Glutamatergic neuron (in vitro differentiated cells): ENCODE measurements around the gene AFF1. TPM values are rescaled to one million over a fixed set of nuclear protein-coding genes. Genes with fewer than 3 reads are reported as not detected.

Experiments used
- DNase-seq: peaks from one replicate; pipeline ENCODE4 v3.0.0; 2022
- H3K27ac Mint-ChIP-seq: one replicate; pipeline ENCODE4 v1.8.0; 2020; ENCODE audit warnings: mild to moderate bottlenecking, mixed read lengths, inconsistent platforms; ENCODE audit not compliant: unreplicated experiment
- H3K27me3 Mint-ChIP-seq: one replicate; pipeline ENCODE4 v1.8.0; 2020; ENCODE audit warnings: mild to moderate bottlenecking, moderate library complexity, mixed read lengths, inconsistent platforms; ENCODE audit not compliant: unreplicated experiment
- H3K36me3 Mint-ChIP-seq: one replicate; pipeline ENCODE4 v1.8.0; 2020; ENCODE audit warnings: mild to moderate bottlenecking, mixed read lengths, inconsistent platforms; ENCODE audit not compliant: unreplicated experiment
- H3K4me1 Mint-ChIP-seq: one replicate; pipeline ENCODE4 v1.8.0; 2020; ENCODE audit warnings: mild to moderate bottlenecking, low read depth, mixed read lengths, inconsistent platforms; ENCODE audit not compliant: unreplicated experiment
- H3K4me3 Mint-ChIP-seq: one replicate; pipeline ENCODE4 v1.8.0; 2020; ENCODE audit warnings: mild to moderate bottlenecking, mixed read lengths, inconsistent platforms; ENCODE audit not compliant: unreplicated experiment
- H3K9me3 Mint-ChIP-seq: one replicate; pipeline ENCODE4 v1.8.0; 2020; ENCODE audit warnings: mild to moderate bottlenecking, moderate library complexity, mixed read lengths, inconsistent platforms; ENCODE audit not compliant: unreplicated experiment
- total RNA-seq: library from RNA; stranded (reverse); fragmentation: NEBNext Ultra II Directional; extraction: Animal tissue kit (Norgen Biotek cat#: 25700); gene quantifications from one replicate; pipeline ENCODE4 v1.2.1, GENCODE V29; 2021; ENCODE audit not compliant: unreplicated experiment
- TF ChIP-seq, protein P1 (sequence below): fragments of 200-600 bp; sonication (generic); IDR thresholded peaks from one replicate; pipeline ENCODE4 v1.5.0; 2021; ENCODE audit not compliant: partially characterized antibody, unreplicated experiment

AFF1 gene
- total RNA-seq, 1 donor from 2014 or later = 42.5 TPM

DNA sequence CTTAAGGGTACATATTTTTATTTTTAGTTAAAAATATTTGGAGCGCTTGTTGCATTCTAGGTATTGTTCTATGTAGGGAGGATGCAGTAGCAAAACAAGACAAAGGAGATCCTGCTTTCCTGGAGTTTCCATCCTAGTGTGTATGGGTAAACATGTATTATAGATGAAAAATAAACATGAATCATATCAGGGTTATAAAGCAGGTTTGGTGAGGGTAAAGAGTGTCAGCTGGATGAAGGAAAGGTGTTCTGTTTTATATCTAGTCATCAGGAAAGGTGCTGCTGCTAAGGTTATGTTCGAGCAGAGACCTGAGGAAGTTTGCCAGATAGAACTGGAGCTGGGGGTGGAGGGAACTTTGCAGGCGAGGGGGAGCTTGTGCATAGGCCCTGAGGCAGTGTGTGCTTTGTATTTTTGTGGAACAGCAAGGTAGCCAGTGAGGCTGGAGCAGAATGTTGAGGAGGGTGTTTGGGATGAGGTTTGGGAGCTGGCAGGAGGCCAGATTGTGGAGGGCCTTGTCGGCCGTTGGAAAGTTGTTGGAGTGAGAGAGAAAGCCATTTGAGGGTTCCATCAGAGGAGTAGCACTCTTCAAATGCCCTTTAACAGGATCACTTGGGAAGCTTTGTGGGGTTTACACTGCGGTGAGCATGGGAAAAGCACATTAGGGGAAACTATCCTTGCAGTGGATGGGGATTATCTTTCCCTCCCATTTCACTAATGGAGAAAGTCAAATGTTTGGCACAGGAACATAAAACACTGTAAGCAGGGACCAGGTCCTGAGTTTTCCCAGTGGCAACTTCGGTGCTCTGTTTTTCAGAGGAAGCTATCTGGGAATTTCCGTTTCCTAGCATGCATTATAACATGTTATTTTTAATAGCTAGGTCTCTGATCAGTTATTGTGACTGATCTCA lies 35.9 kb downstream of the AFF1 start:
- no peak overlapping the region for H3K27ac Mint-ChIP-seq
- DNase-seq = no peak
- H3K27me3 Mint-ChIP-seq = peaks cover 2% of the 10 kb centered on the region
- no peak overlapping the region for H3K4me3 Mint-ChIP-seq
- H3K9me3 Mint-ChIP-seq = no peaks in the 10 kb centered on the region
- H3K4me1 Mint-ChIP-seq = no peaks in the 10 kb centered on the region
- TF ChIP-seq, protein P1, sequence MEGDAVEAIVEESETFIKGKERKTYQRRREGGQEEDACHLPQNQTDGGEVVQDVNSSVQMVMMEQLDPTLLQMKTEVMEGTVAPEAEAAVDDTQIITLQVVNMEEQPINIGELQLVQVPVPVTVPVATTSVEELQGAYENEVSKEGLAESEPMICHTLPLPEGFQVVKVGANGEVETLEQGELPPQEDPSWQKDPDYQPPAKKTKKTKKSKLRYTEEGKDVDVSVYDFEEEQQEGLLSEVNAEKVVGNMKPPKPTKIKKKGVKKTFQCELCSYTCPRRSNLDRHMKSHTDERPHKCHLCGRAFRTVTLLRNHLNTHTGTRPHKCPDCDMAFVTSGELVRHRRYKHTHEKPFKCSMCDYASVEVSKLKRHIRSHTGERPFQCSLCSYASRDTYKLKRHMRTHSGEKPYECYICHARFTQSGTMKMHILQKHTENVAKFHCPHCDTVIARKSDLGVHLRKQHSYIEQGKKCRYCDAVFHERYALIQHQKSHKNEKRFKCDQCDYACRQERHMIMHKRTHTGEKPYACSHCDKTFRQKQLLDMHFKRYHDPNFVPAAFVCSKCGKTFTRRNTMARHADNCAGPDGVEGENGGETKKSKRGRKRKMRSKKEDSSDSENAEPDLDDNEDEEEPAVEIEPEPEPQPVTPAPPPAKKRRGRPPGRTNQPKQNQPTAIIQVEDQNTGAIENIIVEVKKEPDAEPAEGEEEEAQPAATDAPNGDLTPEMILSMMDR = no peak
- no peaks in the 10 kb centered on the region for H3K36me3 Mint-ChIP-seq

DNA sequence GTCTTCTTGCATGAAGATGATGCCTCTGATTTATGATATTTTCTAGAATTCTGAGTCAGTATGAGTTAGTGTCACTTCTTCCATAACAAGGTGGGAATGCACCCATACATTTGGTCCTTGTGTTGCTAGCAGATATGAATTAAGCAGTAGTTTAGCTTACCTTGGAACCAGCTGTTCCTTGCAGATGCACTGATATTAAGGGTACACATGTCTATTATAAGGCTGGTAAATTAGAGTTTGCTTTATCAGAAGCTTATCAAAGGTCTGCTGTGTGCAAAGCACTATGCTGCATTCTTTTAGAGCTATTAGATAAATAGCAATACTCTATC lies 36.5 kb downstream of the AFF1 start:
- no peaks in the 10 kb centered on the region for H3K9me3 Mint-ChIP-seq
- TF ChIP-seq, protein P1 = no peak
- H3K27ac Mint-ChIP-seq = no peak overlapping the region
- DNase-seq = no peak
- H3K4me3 Mint-ChIP-seq = no peak overlapping the region
- H3K36me3 Mint-ChIP-seq = no peaks in the 10 kb centered on the region
- H3K27me3 Mint-ChIP-seq = peaks cover 2% of the 10 kb centered on the region
- H3K4me1 Mint-ChIP-seq = no peaks in the 10 kb centered on the region

DNA sequence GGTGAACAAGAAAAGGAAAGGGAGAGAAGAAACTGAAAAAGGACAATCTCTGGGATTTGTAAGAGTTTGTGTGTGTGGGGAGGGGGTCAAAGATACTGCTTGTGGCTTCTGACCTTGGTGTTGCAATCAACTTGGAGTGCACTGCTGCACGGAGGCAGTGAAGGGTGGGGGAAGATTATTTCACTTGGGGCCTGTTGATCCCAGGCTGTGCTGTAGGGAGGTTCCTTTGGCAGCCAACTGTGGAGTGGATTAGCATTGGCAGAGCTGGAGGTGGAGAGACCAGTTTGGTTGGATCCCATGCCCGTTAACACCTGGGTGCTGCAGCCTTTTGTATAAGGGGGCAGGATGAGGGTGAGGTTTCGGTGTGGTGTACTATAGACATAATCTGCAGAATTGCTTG lies 38.2 kb downstream of the AFF1 start:
- H3K36me3 Mint-ChIP-seq = no peaks in the 10 kb centered on the region
- TF ChIP-seq, protein P1 = no peak
- H3K27ac Mint-ChIP-seq = no peak overlapping the region
- no peaks in the 10 kb centered on the region for H3K4me1 Mint-ChIP-seq
- no peaks in the 10 kb centered on the region for H3K9me3 Mint-ChIP-seq
- no peak overlapping the region for H3K4me3 Mint-ChIP-seq
- H3K27me3 Mint-ChIP-seq = peaks cover 2% of the 10 kb centered on the region
- DNase-seq = no peak

DNA sequence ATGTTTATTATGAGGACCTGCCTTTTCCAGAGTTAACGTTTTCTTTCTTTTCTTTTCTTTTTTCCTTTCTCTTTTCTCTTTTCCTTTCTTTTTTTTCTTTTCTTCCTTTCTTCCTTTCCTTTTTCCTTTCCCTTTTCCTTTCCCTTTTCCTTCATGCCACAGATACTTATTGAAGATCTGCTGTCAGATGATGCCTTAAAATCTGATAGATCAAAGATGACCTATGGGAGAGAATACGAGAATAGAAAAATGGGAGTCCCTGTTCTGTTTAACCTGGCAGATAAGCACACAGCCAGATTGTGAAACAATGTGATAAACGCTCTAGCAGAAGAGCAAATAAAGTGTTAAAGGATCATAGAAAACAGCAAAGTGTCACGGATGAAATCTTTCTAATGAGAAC lies 38.9 kb downstream of the AFF1 start:
- Mint-ChIP-seq H3K9me3 (no peaks in the 10 kb centered on the region), H3K36me3 (no peaks in the 10 kb centered on the region), H3K27ac (no peak overlapping the region), H3K4me1 (no peaks in the 10 kb centered on the region), H3K27me3 (peaks cover 2% of the 10 kb centered on the region), H3K4me3 (no peak overlapping the region)
- no peak for DNase-seq
- TF ChIP-seq, protein P1 = no peak

DNA sequence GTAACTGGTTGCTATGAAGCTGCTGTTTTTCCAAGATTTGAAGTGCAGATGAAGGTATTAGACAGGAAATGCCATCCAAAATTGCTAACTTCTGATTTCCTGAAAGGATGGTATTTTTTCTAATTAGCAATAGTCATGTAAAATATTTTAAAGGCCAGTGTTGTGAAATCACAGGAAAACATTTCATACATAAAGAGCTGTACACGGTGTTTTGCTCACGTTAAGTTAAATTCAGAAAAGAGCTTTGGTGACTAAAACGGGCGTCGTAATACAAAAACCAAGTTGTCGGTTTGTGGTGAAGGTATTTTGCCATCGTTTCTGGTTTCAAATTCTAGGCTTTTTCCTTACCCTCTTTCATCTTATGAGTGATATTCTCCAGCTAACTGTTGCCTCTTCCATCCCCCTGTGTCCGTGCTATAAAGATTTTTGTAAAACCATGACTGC lies 39.8 kb downstream of the AFF1 start:
- Mint-ChIP-seq H3K4me3 (no peak overlapping the region), H3K27me3 (peaks cover 2% of the 10 kb centered on the region), H3K36me3 (no peaks in the 10 kb centered on the region), H3K27ac (no peak overlapping the region), H3K4me1 (no peaks in the 10 kb centered on the region), H3K9me3 (no peaks in the 10 kb centered on the region)
- TF ChIP-seq, protein P1 = no peak
- DNase-seq = no peak
